GM10847 (cell line): ENCODE measurements around the gene RALGPS2.

ENCODE experiments used
- POLR2A ChIP-seq: IDR thresholded peaks from 2 replicates; pipeline ENCODE4 v1.6.1; 2011; ENCODE audit not compliant: insufficient read length; ENCODE audit errors: extremely low read depth

Gene RALGPS2

DNA sequence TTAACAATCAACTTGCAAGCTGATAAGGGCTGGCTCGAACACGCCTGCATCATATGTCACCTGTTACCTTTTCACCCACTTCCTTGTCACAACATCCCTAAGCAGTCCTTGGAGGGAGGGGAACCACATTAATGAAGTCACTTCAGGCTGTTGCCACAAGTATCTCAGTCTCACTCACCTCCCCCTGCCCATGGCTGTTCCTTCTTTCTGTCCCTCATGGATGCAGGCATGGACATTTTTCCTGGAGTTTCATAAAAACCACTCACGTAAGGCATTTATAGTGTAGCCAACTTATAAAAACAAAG lies 222.6 kb downstream of the RALGPS2 start:
- TF ChIP-seq POLR2A, result no peak

- TF ChIP-seq POLR2A, result no peak
Measured at GRCh38 chr1:178948676-178949075, 223.6 kb downstream of the RALGPS2 start.

DNA sequence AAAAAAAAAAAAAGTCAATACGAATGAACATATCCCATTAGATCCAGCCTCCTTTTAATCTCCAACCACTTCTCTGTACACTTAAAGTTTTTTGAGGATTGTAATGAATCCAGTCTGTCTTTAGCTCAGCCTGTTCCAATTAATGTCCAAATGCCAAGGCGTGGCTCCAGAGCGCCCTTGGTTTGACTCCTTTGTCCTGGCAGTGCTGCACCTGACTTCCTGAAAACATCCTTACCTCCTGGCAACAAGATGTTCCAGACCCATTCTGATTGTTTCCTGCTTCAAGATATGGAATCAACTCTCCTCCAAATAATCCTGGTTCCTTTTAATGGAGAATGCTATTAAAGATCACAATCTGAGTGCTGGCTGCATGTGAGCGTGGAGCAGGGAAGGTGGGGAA lies 226.6 kb downstream of the RALGPS2 start:
- no peak for TF ChIP-seq POLR2A

DNA sequence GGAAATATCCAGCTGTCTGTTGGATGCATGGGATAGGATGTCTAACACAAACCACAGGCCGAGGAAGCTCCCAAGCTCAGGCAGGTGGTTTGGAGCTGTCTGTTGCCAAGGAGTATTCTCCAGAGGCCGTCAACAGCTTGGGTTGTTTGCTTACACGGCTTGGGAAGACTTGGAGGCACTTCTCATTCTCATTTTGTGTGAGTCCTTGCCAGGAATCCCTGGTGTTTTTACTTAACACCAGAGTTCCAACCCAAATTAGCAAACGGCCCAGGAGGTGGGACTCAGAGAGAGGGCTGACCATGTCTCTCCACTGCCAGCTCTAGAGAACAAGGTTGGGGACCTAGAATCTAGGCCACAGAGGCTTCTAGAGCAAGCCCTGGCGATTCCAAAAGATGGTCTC lies 228.0 kb downstream of the RALGPS2 start:
- TF ChIP-seq POLR2A, result no peak

- TF ChIP-seq POLR2A, result no peak
Measured at GRCh38 chr1:178953538-178954324, 228.7 kb downstream of the RALGPS2 start.

- no peak for TF ChIP-seq POLR2A
Measured at GRCh38 chr1:178954325-178954690, 229.3 kb downstream of the RALGPS2 start.

GRCh38 chr1:178954937-178955336 lies 229.9 kb downstream of the RALGPS2 start:
- TF ChIP-seq POLR2A, result no peak

DNA sequence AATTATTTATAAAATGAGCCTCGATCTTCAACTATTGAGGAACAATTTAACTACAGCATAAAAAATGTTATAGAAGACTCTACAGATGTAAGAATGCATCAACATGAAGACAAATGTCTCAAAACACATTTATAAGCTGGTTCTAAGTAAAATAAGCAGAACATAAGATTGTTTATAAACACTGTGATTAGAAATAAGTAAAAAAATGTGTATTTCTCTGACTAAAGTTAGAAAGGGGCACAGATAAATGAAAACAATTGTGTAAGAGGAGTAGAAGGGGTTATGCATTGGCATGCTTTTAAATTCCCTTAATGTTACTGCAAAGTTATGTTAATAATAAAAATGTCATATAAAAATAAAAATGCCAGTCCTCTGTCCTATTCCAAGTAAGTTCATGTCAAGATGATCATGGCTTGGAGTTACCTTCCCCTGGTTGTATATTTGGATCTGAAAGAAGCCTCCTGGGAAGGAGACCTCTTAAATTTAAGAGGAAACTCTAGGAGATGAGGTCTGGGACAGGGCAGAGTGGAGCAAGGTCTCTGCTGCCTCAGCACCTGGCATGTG lies 230.4 kb downstream of the RALGPS2 start:
- TF ChIP-seq POLR2A, result no peak

DNA sequence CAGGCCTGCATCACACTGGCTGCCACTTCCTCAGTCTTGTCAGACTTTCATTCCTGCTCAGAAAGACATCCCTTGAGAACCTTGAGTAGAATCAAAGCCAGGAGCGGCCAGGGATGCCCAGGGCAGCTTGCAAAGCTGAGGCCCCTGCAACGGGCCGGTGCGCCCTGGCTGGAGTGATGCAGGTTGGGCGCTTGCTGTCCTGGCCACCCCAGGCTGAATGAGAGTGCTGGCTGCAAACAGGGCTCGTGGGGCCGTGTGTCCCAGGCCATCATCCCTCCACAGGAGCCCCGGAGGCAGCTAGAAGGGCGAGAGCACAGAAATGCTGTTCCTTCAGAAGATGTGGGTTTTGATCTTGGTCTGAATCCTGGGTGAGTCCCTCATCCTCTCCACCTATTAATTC lies 233.4 kb downstream of the RALGPS2 start:
- no peak for TF ChIP-seq POLR2A

- no peak for TF ChIP-seq POLR2A
Measured at GRCh38 chr1:178959543-178960460, 234.8 kb downstream of the RALGPS2 start.

GRCh38 chr1:178960482-178961240 lies 235.6 kb downstream of the RALGPS2 start:
- TF ChIP-seq POLR2A, result no peak

GRCh38 chr1:178961331-178961730 lies 236.3 kb downstream of the RALGPS2 start:
- TF ChIP-seq POLR2A, result no peak

DNA sequence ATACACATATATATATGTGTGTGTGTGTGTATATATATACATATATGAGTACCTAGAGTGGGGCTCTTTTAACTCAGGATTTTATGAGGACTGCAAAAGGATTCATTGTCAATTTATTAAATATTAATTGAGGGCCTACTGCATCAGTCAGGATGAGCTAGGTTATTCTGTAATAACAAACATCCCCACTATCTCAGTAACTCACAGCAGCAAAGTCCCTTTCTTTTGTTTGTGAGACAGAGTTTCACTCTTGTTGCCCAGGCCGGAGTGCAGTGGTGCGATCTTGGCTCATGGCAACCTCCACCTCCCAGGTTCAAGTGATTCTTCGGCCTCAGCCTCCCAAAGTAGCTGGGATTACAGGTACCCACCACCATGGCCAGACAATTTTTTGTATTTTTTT lies 236.8 kb downstream of the RALGPS2 start:
- no peak for TF ChIP-seq POLR2A

- no peak for TF ChIP-seq POLR2A
Measured at GRCh38 chr1:178962853-178963711, 238.0 kb downstream of the RALGPS2 start.
